ENCODE data around the gene TANGO2. TPM values are rescaled to one million over a fixed set of nuclear protein-coding genes. Genes with fewer than 3 reads are reported as not detected.

The TANGO2 gene
- total and polyA plus RNA-seq, 2 of the 8 experiments (the other 6 are each of a cell fraction or from before 2014, with no cell fraction given): 10.1 to 18.4 TPM

GRCh38 chr22:19972251-19972650 is 48.7 kb upstream of the TANGO2 start:
- no peak overlapping the region for H2BK5ac ChIP-seq (ENCODE audit: low read depth, low read length)
- ChIA-PET CTCF (ENCODE audit: partially characterized antibody) (interaction anchor here (0.6 to 16.2 kb wide), 15 partner anchors 9 to 817 kb away, joined by 3 to 369 read pairs (median 4); partner anchors contain the start of gene TRMT2A), POLR2A (ENCODE audit: partially characterized antibody) (interaction anchor here (0.9 to 4.2 kb wide), 10 partner anchors 9 to 154 kb away, joined by 3 to 17 read pairs (median 6); partner anchors contain the start of genes RANBP1 and TANGO2)
- peaks cover 11 to 14% of the 10 kb centered on the region in 2 experiments for H4K20me1 ChIP-seq (replicated peaks in 1 of 2; ENCODE audit: control insufficient read depth in 1 of 2, insufficient read depth in 2 of 2, low read length in 2 of 2)
- H3K27ac ChIP-seq (ENCODE audit: low read depth, low read length): no peak overlapping the region
- no peak overlapping the region for H2BK12ac ChIP-seq (ENCODE audit: low read depth, low read length)
- no peak overlapping the region for H3K4ac ChIP-seq (replicated peaks; ENCODE audit: insufficient read length, low read depth, low read length)
- H3K79me2 ChIP-seq (ENCODE audit: control insufficient read depth in 1 of 2, insufficient read depth in 2 of 2, low read length in 2 of 2): no peaks in the 10 kb centered on the region
- no peak overlapping the region for H2BK120ac ChIP-seq (replicated peaks; ENCODE audit: low read depth, low read length)
- no peak overlapping the region for H2AK5ac ChIP-seq (ENCODE audit: low read depth, low read length)
- FAIRE-seq (no peak), DNase-seq (ENCODE audit: low read depth in 1 of 2, low spot score in 2 of 2) (no peak)
- no peaks in the 10 kb centered on the region for H3K79me1 ChIP-seq (ENCODE audit: low read depth, low read length)
- H3K4me3 ChIP-seq (ENCODE audit: extremely low read depth in 1 of 4, insufficient read depth in 2 of 4, low read depth in 3 of 4, low read length in 4 of 4): no peak overlapping the region
- H3K36me3 ChIP-seq (ENCODE audit: control insufficient read depth in 2 of 4, insufficient read depth in 4 of 4, low read length in 3 of 4): peaks cover 8 to 24% (median 12%) of the 10 kb centered on the region in 4 experiments; a peak in 6 of 8 replicates
- no peak overlapping the region for H3K23ac ChIP-seq (ENCODE audit: insufficient read length)
- 93% methylated on average over 8 of the region's 9 CpGs; no CpG with 5 or more reads in 1 of the 2 experiments for WGBS, 2 experiments (ENCODE audit: extremely low coverage in 1 of 2, insufficient coverage in 1 of 2, insufficient read length in 1 of 2, insufficient replicate concordance in 2 of 2, low coverage in 1 of 2, low lambda C conversion rate in 2 of 2, missing lambda C conversion rate in 1 of 2)
- no peaks in the 10 kb centered on the region for H3K27me3 ChIP-seq (replicated peaks in 1 of 4; ENCODE audit: control insufficient read depth in 3 of 4, extremely low read depth in 1 of 4, insufficient read depth in 3 of 4, low read length in 3 of 4)
- no peak overlapping the region for H4K5ac ChIP-seq (ENCODE audit: insufficient read length, low read depth, low read length)
- H2AFZ ChIP-seq (ENCODE audit: low read length): no peak overlapping the region
- no peaks in the 10 kb centered on the region for H3K9me3 ChIP-seq (ENCODE audit: insufficient read depth in 2 of 2, low read depth in 1 of 2, low read length in 1 of 2)
- H3K4me2 ChIP-seq (ENCODE audit: insufficient read depth in 1 of 2, low read depth in 2 of 2, low read length in 2 of 2): no peak overlapping the region
- no peak overlapping the region for H3K14ac ChIP-seq (ENCODE audit: insufficient read length)
- no peak overlapping the region for H4K91ac ChIP-seq (replicated peaks; ENCODE audit: insufficient read length, low read length)
- no peak overlapping the region for H4K8ac ChIP-seq (ENCODE audit: extremely low read depth, insufficient read depth, low read length)
- no peak overlapping the region for H3K9ac ChIP-seq (replicated peaks in 1 of 4; ENCODE audit: extremely low read depth in 1 of 4, low read depth in 3 of 4, low read length in 3 of 4)
- H2BK15ac ChIP-seq (ENCODE audit: low read length): no peak overlapping the region
- H3K4me1 ChIP-seq (replicated peaks in 1 of 4; ENCODE audit: control insufficient read depth in 3 of 4, insufficient read depth in 4 of 4, low read length in 3 of 4): peaks cover 3 to 15% (median 13%) of the 10 kb centered on the region in 4 experiments; a peak in 6 of 7 replicates
- H3K23me2 ChIP-seq (ENCODE audit: low read depth, low read length): no peaks in the 10 kb centered on the region; the same call in 1 of the 2 replicates
- no peak overlapping the region for H3K56ac ChIP-seq (replicated peaks; ENCODE audit: insufficient read length, low read depth, low read length)
- no peak overlapping the region for H2BK20ac ChIP-seq (ENCODE audit: low read length)
- no peak for TF ChIP-seq MAX (IDR thresholded peaks at IDR 0.05)
- no peak for TF ChIP-seq ZNF274 (IDR thresholded peaks at IDR 0.05; ENCODE audit: borderline replicate concordance, extremely low read depth, low read length)
- no peak for TF ChIP-seq RAD21 (IDR thresholded peaks at IDR 0.05 in 1 of 2, conservative IDR thresholded peaks at IDR 0.05 in 1 of 2; ENCODE audit: low read depth in 2 of 2, low read length in 2 of 2)
- no peak for TF ChIP-seq SIN3A (conservative IDR thresholded peaks at IDR 0.05 in 1 of 2, IDR thresholded peaks at IDR 0.05 in 1 of 2; ENCODE audit: low read depth in 1 of 2, low read length in 2 of 2)
- TF ChIP-seq KDM5A (IDR thresholded peaks at IDR 0.05; ENCODE audit: low read length): no peak
- no peak for TF ChIP-seq JUND (IDR thresholded peaks at IDR 0.05; ENCODE audit: low read length)
- TF ChIP-seq SP1 (IDR thresholded peaks at IDR 0.05; ENCODE audit: low read depth, low read length): no peak
- TF ChIP-seq SIRT6 (IDR thresholded peaks at IDR 0.05; ENCODE audit: low read length): no peak
- no peak for TF ChIP-seq TAF7 (optimal IDR thresholded peaks at IDR 0.05; ENCODE audit: borderline replicate concordance, low read depth, low read length)
- no peak for TF ChIP-seq SRF (IDR thresholded peaks at IDR 0.05; ENCODE audit: low read depth, low read length)
- TF ChIP-seq CHD2 (IDR thresholded peaks at IDR 0.05; ENCODE audit: low read length): no peak
- no peak for TF ChIP-seq CTBP2 (IDR thresholded peaks at IDR 0.05; ENCODE audit: borderline replicate concordance, insufficient read depth, insufficient read length, low read length)
- no peak for TF ChIP-seq JUN (IDR thresholded peaks at IDR 0.05; ENCODE audit: low read depth, low read length)
- no peak for TF ChIP-seq CEBPB (IDR thresholded peaks at IDR 0.05; ENCODE audit: low read depth, low read length)
- no peak overlapping the region for H3K18ac ChIP-seq (ENCODE audit: extremely low read depth, low read length)

Data from H1 (cell line).